ENCODE measurements around the gene GANC. TPM values are rescaled to one million over a fixed set of nuclear protein-coding genes. Genes with fewer than 3 reads are reported as not detected.
A peak's percentile ranks its signal among the peaks of the same experiment; 100 is the strongest.

Gene GANC
- total RNA-seq, 2 experiments from 2014 or later: 27.4 to 27.7 TPM

DNA sequence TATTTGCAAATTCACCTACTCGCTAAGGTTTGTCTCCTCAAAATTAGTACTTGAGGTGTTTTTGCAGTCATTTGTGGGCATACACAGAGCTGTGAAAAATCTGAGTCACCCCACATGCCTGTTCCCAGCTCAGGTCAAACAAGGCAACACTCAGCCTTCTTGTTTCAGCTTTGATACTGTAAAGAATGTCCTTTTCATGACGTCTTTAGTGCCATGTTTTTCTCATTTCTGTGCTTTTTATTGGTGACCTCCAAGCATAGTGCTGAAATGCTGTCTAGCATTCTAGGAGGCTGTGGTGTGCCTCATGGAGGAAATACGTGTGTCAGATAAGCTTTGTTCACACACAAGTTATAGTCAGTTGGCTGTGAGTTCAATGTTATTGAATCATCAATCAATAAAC is 95.1 kb downstream of the GANC start:
- Mint-ChIP-seq H3K36me3 (ENCODE audit: low read depth) (no peaks in the 10 kb centered on the region), H3K27me3 (ENCODE audit: low read depth) (no peaks in the 10 kb centered on the region), H3K4me1 (ENCODE audit: low read depth) (no peaks in the 10 kb centered on the region), H3K27ac (no peak overlapping the region), H3K4me3 (no peak overlapping the region), H3K9me3 (no peaks in the 10 kb centered on the region)
- no peak for DNase-seq
- CTCF ChIA-PET: interaction anchor here (1.2 kb wide), 1 partner anchor 17 kb away, joined by 3 read pairs; no protein-coding TSS in a partner anchor
- intact Hi-C loops (cut with micrococcal nuclease): no loop called here

DNA sequence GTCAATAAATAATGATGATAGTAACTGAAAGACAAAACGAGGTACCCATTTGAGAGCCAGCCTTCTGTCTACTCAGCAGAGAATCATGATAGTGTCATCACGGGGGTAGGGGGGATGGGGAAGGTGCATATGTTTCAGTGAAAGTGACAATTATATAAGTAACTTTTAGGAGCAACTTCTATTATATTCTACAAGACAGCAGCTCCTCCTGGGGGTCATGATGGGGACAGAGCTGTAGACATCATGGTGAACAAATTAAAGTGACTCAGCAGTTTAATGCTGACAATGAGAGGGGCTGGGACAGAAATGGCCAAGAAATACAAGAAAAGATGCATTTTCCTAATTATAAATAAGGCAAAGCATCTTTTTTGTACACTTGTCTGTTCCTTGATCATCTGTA is 98.1 kb downstream of the GANC start:
- intact Hi-C loops (cut with micrococcal nuclease): no loop called here
- DNase-seq: peak; percentile 31
- H3K27ac Mint-ChIP-seq: no peak overlapping the region
- H3K4me3 Mint-ChIP-seq: no peak overlapping the region
- CTCF ChIA-PET: interaction anchor here (0.6 kb wide), 1 partner anchor 941 kb away, joined by 5 read pairs; no protein-coding TSS in a partner anchor
- no peaks in the 10 kb centered on the region for H3K4me1 Mint-ChIP-seq (ENCODE audit: low read depth)
- no peaks in the 10 kb centered on the region for H3K27me3 Mint-ChIP-seq (ENCODE audit: low read depth)
- H3K9me3 Mint-ChIP-seq: no peaks in the 10 kb centered on the region
- H3K36me3 Mint-ChIP-seq (ENCODE audit: low read depth): no peaks in the 10 kb centered on the region

GRCh38 chr15:42373274-42373673 is 100.3 kb downstream of the GANC start:
- Mint-ChIP-seq H3K27me3 (ENCODE audit: low read depth) (no peaks in the 10 kb centered on the region), H3K9me3 (peaks cover 6% of the 10 kb centered on the region), H3K4me1 (ENCODE audit: low read depth) (no peaks in the 10 kb centered on the region), H3K4me3 (no peak overlapping the region), H3K27ac (no peak overlapping the region), H3K36me3 (ENCODE audit: low read depth) (peaks cover 2% of the 10 kb centered on the region)
- CTCF ChIA-PET: no interaction called here
- intact Hi-C loops (cut with micrococcal nuclease): no loop called here
- DNase-seq: no peak

GRCh38 chr15:42373936-42374335 is 100.9 kb downstream of the GANC start:
- Mint-ChIP-seq H3K27me3 (ENCODE audit: low read depth) (no peaks in the 10 kb centered on the region), H3K9me3 (peaks cover 9% of the 10 kb centered on the region), H3K36me3 (ENCODE audit: low read depth) (peaks cover 4% of the 10 kb centered on the region), H3K27ac (no peak overlapping the region), H3K4me1 (ENCODE audit: low read depth) (no peaks in the 10 kb centered on the region), H3K4me3 (no peak overlapping the region)
- DNase-seq: no peak
- intact Hi-C loops (cut with micrococcal nuclease): no loop called here
- CTCF ChIA-PET: no interaction called here

DNA sequence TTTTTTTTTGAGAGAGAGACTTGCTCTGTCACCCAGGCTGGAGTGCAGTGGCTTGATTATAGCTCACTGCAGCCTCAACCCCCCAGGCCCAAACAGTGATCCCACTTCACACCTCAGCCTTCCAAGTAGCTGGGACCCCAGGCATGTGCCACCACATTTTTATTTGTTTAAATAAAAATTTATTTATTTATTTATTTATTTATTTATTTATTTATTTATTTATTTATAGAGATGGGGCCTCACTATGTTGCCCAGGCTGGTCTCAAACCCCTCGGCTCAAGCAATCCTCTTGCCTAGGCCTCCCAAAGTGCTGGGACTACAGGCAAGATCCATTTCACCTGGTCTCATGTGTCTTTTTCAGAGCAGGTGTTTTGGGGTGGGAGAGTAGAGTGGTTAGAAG is 101.8 kb downstream of the GANC start:
- CTCF ChIA-PET: no interaction called here
- Mint-ChIP-seq H3K27ac (no peak overlapping the region), H3K4me3 (no peak overlapping the region), H3K4me1 (ENCODE audit: low read depth) (no peaks in the 10 kb centered on the region), H3K9me3 (peaks cover 12% of the 10 kb centered on the region), H3K27me3 (ENCODE audit: low read depth) (no peaks in the 10 kb centered on the region), H3K36me3 (ENCODE audit: low read depth) (peaks cover 8% of the 10 kb centered on the region)
- intact Hi-C loops (cut with micrococcal nuclease): no loop called here
- DNase-seq: no peak

DNA sequence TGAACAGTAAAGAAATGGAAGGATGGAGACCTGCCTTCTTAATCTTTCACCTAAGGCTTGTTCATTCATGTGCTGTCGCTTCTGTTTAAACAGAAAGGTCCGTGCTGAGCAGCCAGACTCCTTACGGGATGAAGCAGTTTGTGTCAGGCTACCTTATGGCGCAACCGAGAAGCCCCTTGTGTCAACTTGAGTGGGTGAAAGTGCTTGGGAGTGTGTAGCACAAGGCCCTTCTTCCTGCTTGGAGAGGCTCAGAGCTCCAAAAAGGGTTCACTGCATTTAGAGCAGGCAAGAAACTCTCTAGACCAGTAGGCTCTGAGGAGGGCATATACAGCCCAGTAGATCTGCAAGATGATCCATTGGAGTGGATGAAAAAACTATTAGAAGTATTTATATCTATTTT is 102.3 kb downstream of the GANC start:
- Mint-ChIP-seq H3K36me3 (ENCODE audit: low read depth) (peaks cover 8% of the 10 kb centered on the region), H3K27ac (no peak overlapping the region), H3K4me3 (no peak overlapping the region), H3K27me3 (ENCODE audit: low read depth) (no peaks in the 10 kb centered on the region), H3K4me1 (ENCODE audit: low read depth) (no peaks in the 10 kb centered on the region), H3K9me3 (peaks cover 12% of the 10 kb centered on the region)
- intact Hi-C loops (cut with micrococcal nuclease): no loop called here
- CTCF ChIA-PET: no interaction called here
- no peak for DNase-seq

GRCh38 chr15:42375941-42376340 is 102.9 kb downstream of the GANC start:
- CTCF ChIA-PET: interaction anchor here (1.9 kb wide), 1 partner anchor 9 kb away, joined by 7 read pairs; no protein-coding TSS in a partner anchor
- H3K4me1 Mint-ChIP-seq (ENCODE audit: low read depth): no peaks in the 10 kb centered on the region
- H3K27me3 Mint-ChIP-seq (ENCODE audit: low read depth): no peaks in the 10 kb centered on the region
- intact Hi-C loops (cut with micrococcal nuclease): no loop called here
- DNase-seq: no peak
- peaks cover 12% of the 10 kb centered on the region for H3K9me3 Mint-ChIP-seq
- H3K36me3 Mint-ChIP-seq (ENCODE audit: low read depth): peaks cover 8% of the 10 kb centered on the region
- no peak overlapping the region for H3K27ac Mint-ChIP-seq
- no peak overlapping the region for H3K4me3 Mint-ChIP-seq

DNA sequence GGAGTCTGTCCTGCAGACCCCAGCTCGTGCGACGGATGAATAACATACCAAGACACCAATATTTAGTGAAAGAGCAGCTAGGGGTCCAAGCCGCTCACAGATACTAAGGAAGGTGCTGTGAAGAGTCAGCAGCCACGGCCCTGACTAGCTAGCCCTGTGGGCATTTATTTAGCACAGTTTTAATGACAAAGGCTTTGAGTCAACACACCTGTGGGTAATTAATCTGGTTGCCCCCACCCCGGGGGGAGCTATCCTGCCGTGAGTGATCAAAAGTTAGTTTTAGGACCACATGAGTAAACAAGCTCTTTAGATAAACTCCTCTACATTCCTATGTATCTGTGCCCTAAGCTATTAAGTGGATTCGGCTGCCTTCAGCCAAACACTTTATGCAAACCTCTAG is 105.0 kb downstream of the GANC start:
- Mint-ChIP-seq H3K27ac (no peak overlapping the region), H3K27me3 (ENCODE audit: low read depth) (no peaks in the 10 kb centered on the region), H3K9me3 (peaks cover 12% of the 10 kb centered on the region), H3K4me3 (no peak overlapping the region), H3K4me1 (ENCODE audit: low read depth) (no peaks in the 10 kb centered on the region), H3K36me3 (ENCODE audit: low read depth) (peaks cover 8% of the 10 kb centered on the region)
- intact Hi-C loops (cut with micrococcal nuclease): no loop called here
- CTCF ChIA-PET: no interaction called here
- DNase-seq: no peak

DNA sequence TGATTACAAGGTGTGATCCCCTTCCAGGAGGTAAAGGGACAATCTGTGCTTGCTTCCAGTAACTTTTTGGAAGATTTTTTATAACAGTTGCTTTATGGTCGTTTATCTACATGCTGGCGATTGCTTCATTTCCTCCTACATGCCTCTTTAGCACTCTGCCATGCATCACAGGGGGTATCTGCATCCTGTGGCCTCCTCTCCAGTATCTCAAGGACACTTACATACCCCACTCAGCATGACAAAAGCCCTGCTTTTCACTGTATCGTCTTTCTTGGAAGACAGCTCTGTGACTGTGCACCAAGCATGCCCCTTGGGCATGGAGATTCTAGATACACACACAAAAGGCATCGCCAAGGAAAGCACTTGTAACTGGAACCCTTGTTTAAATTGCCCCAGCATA is 111.6 kb downstream of the GANC start:
- CTCF ChIA-PET: interaction anchor here (0.6 to 1.5 kb wide), 6 partner anchors 8 to 399 kb away, joined by 3 to 7 read pairs (median 3); no protein-coding TSS in a partner anchor
- Mint-ChIP-seq H3K27me3 (ENCODE audit: low read depth) (no peaks in the 10 kb centered on the region), H3K9me3 (no peaks in the 10 kb centered on the region), H3K27ac (no peak overlapping the region), H3K4me3 (no peak overlapping the region), H3K36me3 (ENCODE audit: low read depth) (peaks cover 2% of the 10 kb centered on the region), H3K4me1 (ENCODE audit: low read depth) (no peaks in the 10 kb centered on the region)
- no peak for DNase-seq
- intact Hi-C loops (cut with micrococcal nuclease): loop anchor here (10.0 kb wide), 2 partner anchors 250 to 300 kb away; no protein-coding TSS in a partner anchor

- Mint-ChIP-seq H3K4me1 (ENCODE audit: low read depth) (no peaks in the 10 kb centered on the region), H3K36me3 (ENCODE audit: low read depth) (peaks cover 2% of the 10 kb centered on the region), H3K4me3 (no peak overlapping the region), H3K27me3 (ENCODE audit: low read depth) (no peaks in the 10 kb centered on the region), H3K9me3 (no peaks in the 10 kb centered on the region), H3K27ac (no peak overlapping the region)
- CTCF ChIA-PET: interaction anchor here (0.5 to 1.5 kb wide), 11 partner anchors 9 to 794 kb away, joined by 3 to 7 read pairs (median 3); no protein-coding TSS in a partner anchor
- intact Hi-C loops (cut with micrococcal nuclease): loop anchor here (5.0 to 10.0 kb wide), 3 partner anchors 251 to 301 kb away; no protein-coding TSS in a partner anchor
- peak; percentile 64 for DNase-seq
These were observed 112.4 kb downstream of the GANC start for GRCh38 chr15:42385206-42385979.

DNA sequence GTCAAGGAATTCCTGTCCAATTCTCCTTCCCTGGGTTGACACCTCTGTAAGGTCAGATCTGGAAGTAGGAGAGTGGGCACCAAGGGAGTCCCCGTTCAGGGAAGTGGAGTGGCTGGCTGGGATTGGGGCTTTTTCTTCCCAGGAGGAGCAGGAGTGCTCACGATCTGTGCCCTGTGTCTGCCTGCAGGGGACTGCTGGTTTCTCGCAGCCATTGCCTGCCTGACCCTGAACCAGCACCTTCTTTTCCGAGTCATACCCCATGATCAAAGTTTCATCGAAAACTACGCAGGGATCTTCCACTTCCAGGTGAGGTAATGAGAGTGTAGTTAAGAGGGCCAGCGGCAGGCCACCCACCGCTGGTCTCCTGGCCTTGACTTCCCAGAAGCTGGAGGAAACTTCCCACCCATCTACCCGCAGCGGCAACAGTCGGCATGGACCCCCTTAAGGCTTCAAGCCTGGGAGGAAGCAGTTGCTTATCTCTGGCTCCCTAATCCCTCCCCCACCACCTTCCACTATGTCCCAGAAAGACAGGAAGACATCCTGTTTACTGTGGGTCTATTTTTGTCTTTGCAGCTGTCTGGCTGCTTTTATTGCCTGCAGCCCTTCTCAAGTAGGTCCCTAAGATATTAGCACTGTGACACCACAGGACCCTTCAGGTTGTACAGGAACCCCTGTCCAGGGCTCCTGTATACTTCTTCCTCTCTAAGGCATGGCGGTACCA is 113.1 kb downstream of the GANC start:
- Mint-ChIP-seq H3K4me3 (no peak overlapping the region), H3K4me1 (ENCODE audit: low read depth) (no peaks in the 10 kb centered on the region), H3K27me3 (ENCODE audit: low read depth) (no peaks in the 10 kb centered on the region), H3K36me3 (ENCODE audit: low read depth) (peaks cover 2% of the 10 kb centered on the region), H3K9me3 (no peaks in the 10 kb centered on the region), H3K27ac (no peak overlapping the region)
- CTCF ChIA-PET: interaction anchor here (0.5 to 1.5 kb wide), 7 partner anchors 10 to 307 kb away, joined by 3 to 7 read pairs (median 3); no protein-coding TSS in a partner anchor
- DNase-seq: no peak
- intact Hi-C loops (cut with micrococcal nuclease): loop anchor here (5.0 to 10.0 kb wide), 3 partner anchors 251 to 301 kb away; no protein-coding TSS in a partner anchor

DNA sequence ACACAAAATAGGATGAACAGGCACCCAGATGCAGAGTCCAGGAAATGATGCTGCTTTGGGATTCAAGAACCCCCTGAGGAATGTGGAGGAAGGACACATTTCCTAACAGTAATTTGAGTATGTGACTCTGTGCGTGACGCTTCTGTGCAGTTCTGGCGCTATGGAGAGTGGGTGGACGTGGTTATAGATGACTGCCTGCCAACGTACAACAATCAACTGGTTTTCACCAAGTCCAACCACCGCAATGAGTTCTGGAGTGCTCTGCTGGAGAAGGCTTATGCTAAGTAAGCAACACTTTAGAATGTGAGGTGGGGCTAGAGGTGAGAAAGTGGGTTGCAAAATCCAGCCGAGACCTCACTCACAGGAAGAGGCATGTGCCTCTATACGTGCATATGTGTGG is 114.6 kb downstream of the GANC start:
- H3K36me3 Mint-ChIP-seq (ENCODE audit: low read depth): peaks cover 2% of the 10 kb centered on the region
- H3K4me3 Mint-ChIP-seq: no peak overlapping the region
- CTCF ChIA-PET: no interaction called here
- no peak for DNase-seq
- H3K27me3 Mint-ChIP-seq (ENCODE audit: low read depth): no peaks in the 10 kb centered on the region
- no peak overlapping the region for H3K27ac Mint-ChIP-seq
- intact Hi-C loops (cut with micrococcal nuclease): loop anchor here (5.0 to 10.0 kb wide), 3 partner anchors 253 to 303 kb away; no protein-coding TSS in a partner anchor
- H3K9me3 Mint-ChIP-seq: no peaks in the 10 kb centered on the region
- H3K4me1 Mint-ChIP-seq (ENCODE audit: low read depth): no peaks in the 10 kb centered on the region

Data from activated naive CD4-positive, alpha-beta T cell treated with anti-CD3 and anti-CD28 coated beads for 36 hours (primary cell).